ENCODE data around the gene PISD.

DNA sequence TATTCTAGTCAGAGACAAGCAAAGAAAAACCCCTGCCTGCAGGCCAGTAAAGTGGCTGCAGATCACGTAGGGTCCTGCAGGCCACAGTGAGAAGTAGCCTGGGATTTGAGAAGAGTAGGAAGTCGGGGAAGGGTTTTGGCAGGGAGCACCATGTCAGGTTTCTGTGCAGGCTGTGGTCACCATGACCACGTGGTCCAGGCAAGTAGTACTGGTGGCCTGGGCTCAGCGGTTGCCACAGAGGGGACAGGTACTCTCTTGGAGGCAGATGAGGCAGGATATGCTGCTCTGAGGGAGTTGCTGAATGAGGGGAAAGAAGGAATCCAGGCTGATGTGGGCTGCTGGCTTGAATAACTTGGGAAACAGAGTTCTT, 46.5 kb downstream of the PISD start:
- TF ChIP-seq, protein P1, sequence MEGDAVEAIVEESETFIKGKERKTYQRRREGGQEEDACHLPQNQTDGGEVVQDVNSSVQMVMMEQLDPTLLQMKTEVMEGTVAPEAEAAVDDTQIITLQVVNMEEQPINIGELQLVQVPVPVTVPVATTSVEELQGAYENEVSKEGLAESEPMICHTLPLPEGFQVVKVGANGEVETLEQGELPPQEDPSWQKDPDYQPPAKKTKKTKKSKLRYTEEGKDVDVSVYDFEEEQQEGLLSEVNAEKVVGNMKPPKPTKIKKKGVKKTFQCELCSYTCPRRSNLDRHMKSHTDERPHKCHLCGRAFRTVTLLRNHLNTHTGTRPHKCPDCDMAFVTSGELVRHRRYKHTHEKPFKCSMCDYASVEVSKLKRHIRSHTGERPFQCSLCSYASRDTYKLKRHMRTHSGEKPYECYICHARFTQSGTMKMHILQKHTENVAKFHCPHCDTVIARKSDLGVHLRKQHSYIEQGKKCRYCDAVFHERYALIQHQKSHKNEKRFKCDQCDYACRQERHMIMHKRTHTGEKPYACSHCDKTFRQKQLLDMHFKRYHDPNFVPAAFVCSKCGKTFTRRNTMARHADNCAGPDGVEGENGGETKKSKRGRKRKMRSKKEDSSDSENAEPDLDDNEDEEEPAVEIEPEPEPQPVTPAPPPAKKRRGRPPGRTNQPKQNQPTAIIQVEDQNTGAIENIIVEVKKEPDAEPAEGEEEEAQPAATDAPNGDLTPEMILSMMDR (conservative IDR thresholded peaks at IDR 0.05; ENCODE audit: low read length): no peak
- TF ChIP-seq EZH2phosphoT487 (IDR thresholded peaks at IDR 0.05; ENCODE audit: borderline replicate concordance): no peak
